K562 (cell line): ENCODE measurements around the gene CEMIP2. TPM values are rescaled to one million over a fixed set of nuclear protein-coding genes. Genes with fewer than 3 reads are reported as not detected.
A peak's percentile ranks its signal among the peaks of the same experiment; 100 is the strongest.

Experiments
- ATAC-seq: fragments of 200-7000 bp; cut with Tn5 transposase; 3 replicates; pipeline ENCODE4 v1.9.1; 2020; ENCODE audit warnings: moderate library complexity
- BruUV-seq: library from RNA; stranded (reverse); fragments of 400-500 nt; replicated peaks from 2 replicates; lab custom pipeline; 2021; lab: Mats Ljungman, UMichigan
- CTCF ChIA-PET: fragments of 300-600 bp; formaldehyde crosslinking; extraction: SDS; loops from one replicate; lab custom pipeline; 2021; ENCODE audit warnings: low intra/inter-chr PET ratio; lab: Yijun Ruan, JAX
- POLR2A ChIA-PET: fragments of 300-600, 350-650 bp; sonication (Branson Sonifier 250); formaldehyde crosslinking; extraction: SDS; loops from one replicate; lab custom pipeline; 2021; ENCODE audit warnings: antibody characterized with exemption, inconsistent platforms; lab: Yijun Ruan, JAX
- DNase-seq, 4 experiments: peaks; one replicate each; pipeline versions ENCODE4 v3.0.0 to v3.0.0-alpha.2; 2011 to 2018; ENCODE audit warnings: low spot score in 3 of 4, mixed read lengths in 3 of 4; ENCODE audit errors: extremely low read depth in 1 of 4
- FAIRE-seq: peaks from 2 replicates; lab custom pipeline; 2011; peaks lifted over from hg19 to GRCh38; lab: Jason Lieb, UNC
- H2AFZ ChIP-seq: 2 replicates; pipeline ENCODE4 v1.6.0; 2011; ENCODE audit warnings: low read depth, low read length, control low read depth, inconsistent platforms
- H3K27ac ChIP-seq: fragments of 200-600 bp; 3 replicates; pipeline ENCODE4 v1.8.0; 2011; ENCODE audit warnings: low read depth, mild to moderate bottlenecking, control low read depth, inconsistent platforms, low read length, moderate library complexity, mixed read lengths; ENCODE audit errors: extremely low read depth
- H3K27me3 ChIP-seq, 2 experiments: fragments of 300-600 bp in 1 of 2; 2 replicates in 1 of 2; 3 replicates in 1 of 2; pipeline versions ENCODE4 v1.6.0 to v1.8.0; 2011; ENCODE audit warnings: inconsistent platforms in 2 of 2, low read length in 2 of 2, mild to moderate bottlenecking in 1 of 2, mixed read lengths in 1 of 2, moderate library complexity in 1 of 2; ENCODE audit not compliant: control insufficient read depth in 2 of 2, insufficient read depth in 2 of 2
- H3K36me3 ChIP-seq: fragments of 300-600 bp; 3 replicates; pipeline ENCODE4 v1.8.0; 2011; ENCODE audit warnings: mild to moderate bottlenecking, low read length, inconsistent platforms; ENCODE audit not compliant: control insufficient read depth, insufficient read depth
- H3K4me1 ChIP-seq, 2 experiments: fragments of 200-600 bp in 1 of 2; replicated peaks in 1 of 2; 2 replicates in 1 of 2; 3 replicates in 1 of 2; pipeline versions ENCODE4 v1.5.1 to v1.8.0; 2011; ENCODE audit warnings: inconsistent platforms in 2 of 2, low read length in 2 of 2, mild to moderate bottlenecking in 1 of 2, mixed read lengths in 1 of 2, moderate library complexity in 1 of 2; ENCODE audit not compliant: control insufficient read depth in 2 of 2, insufficient read depth in 2 of 2
- H3K4me2 ChIP-seq: 2 replicates; pipeline ENCODE4 v1.6.1; 2011; ENCODE audit warnings: low read length, control low read depth, inconsistent platforms, mixed read lengths; ENCODE audit not compliant: insufficient read depth
- H3K4me3 ChIP-seq: fragments of 200-600 bp; sonication (generic), shearing (Covaris generic); 2 replicates; pipeline ENCODE4 v1.5.1; 2016; ENCODE audit warnings: control low read depth, inconsistent platforms
- H3K79me2 ChIP-seq: fragments of 200-600 bp; 3 replicates; pipeline ENCODE4 v1.8.0; 2011; ENCODE audit warnings: low read length, inconsistent platforms; ENCODE audit not compliant: control insufficient read depth, insufficient read depth
- H3K9ac ChIP-seq, 2 experiments: 2 replicates each; pipeline versions ENCODE4 v1.6.0 to v1.6.1; 2011; ENCODE audit warnings: low read depth in 2 of 2, low read length in 2 of 2, control low read depth in 1 of 2, inconsistent platforms in 1 of 2, mild to moderate bottlenecking in 1 of 2, mixed read lengths in 1 of 2; ENCODE audit not compliant: insufficient read depth in 1 of 2
- H3K9me1 ChIP-seq: one replicate; pipeline ENCODE4 v1.6.0; 2011; ENCODE audit warnings: inconsistent platforms, mild to moderate bottlenecking, low read length, moderate library complexity; ENCODE audit not compliant: control insufficient read depth, insufficient read depth
- H3K9me3 ChIP-seq: replicated peaks from 2 replicates; pipeline ENCODE4 v1.5.1; 2011; ENCODE audit warnings: low read depth, low read length, inconsistent platforms; ENCODE audit not compliant: control insufficient read depth, insufficient read depth
- H4K20me1 ChIP-seq: replicated peaks from 2 replicates; pipeline ENCODE4 v1.6.1; 2011; ENCODE audit warnings: low read length, inconsistent platforms, mixed read lengths; ENCODE audit not compliant: control insufficient read depth, insufficient read depth
- CTBP1 ChIP-seq: fragments of 450-650 bp; IDR thresholded peaks from 2 replicates; pipeline ENCODE4 v1.6.1; 2016; ENCODE audit warnings: borderline replicate concordance
- CTCF ChIP-seq, 3 experiments: IDR thresholded peaks in 2 of 3; conservative IDR thresholded peaks in 1 of 3; 2 replicates each; pipeline ENCODE4 v1.5.1; 2011 to 2012; ENCODE audit warnings: low read length in 3 of 3, mild to moderate bottlenecking in 3 of 3, control low read depth in 2 of 3, improper control_type of control experiment in 1 of 3, inconsistent platforms in 1 of 3, low read depth in 1 of 3, mixed read lengths in 1 of 3, moderate library complexity in 1 of 3; ENCODE audit not compliant: insufficient read depth in 2 of 3
- FOXK2 ChIP-seq, 2 experiments: fragments of 450-650 bp; IDR thresholded peaks in 1 of 2; conservative IDR thresholded peaks in 1 of 2; 2 replicates each; pipeline ENCODE4 v1.6.1; 2016; ENCODE audit warnings: low read depth in 2 of 2, mild to moderate bottlenecking in 1 of 2
- KLF1 ChIP-seq: fragments of 450-650 bp; IDR thresholded peaks from 2 replicates; pipeline ENCODE4 v1.6.1; 2016; ENCODE audit warnings: missing genetic modification characterization, missing compliant biosample characterization
- RAD21 ChIP-seq, 2 experiments: fragments of 250-450 bp in 1 of 2; fragments of 450-650 bp in 1 of 2; sonication (Bioruptor Pico) in 1 of 2; formaldehyde crosslinking in 1 of 2; IDR thresholded peaks in 1 of 2; conservative IDR thresholded peaks in 1 of 2; 2 replicates each; pipeline versions ENCODE4 v1.4.0 to v1.8.0; 2020 to 2022; ENCODE audit warnings: mild to moderate bottlenecking in 2 of 2, moderate library complexity in 1 of 2
- SMC3 ChIP-seq: conservative IDR thresholded peaks from 2 replicates; pipeline ENCODE4 v1.6.1; 2011; ENCODE audit warnings: low read depth, low read length, improper control_type of control experiment; ENCODE audit not compliant: insufficient read depth
- TFAP4 ChIP-seq: sonication (generic); formaldehyde crosslinking; IDR thresholded peaks from 2 replicates; pipeline ENCODE4 v1.8.0; 2022; ENCODE audit warnings: missing genetic modification reagents, mild to moderate bottlenecking, moderate library complexity, borderline replicate concordance
- ZNF511 ChIP-seq: sonication (generic); formaldehyde crosslinking; IDR thresholded peaks from 2 replicates; pipeline ENCODE4 v1.8.0; 2022; ENCODE audit warnings: mild to moderate bottlenecking, missing genetic modification reagents
- ZNF740 ChIP-seq, 3 experiments: fragments of 200-800 bp in 1 of 3; sonication (Bioruptor generic) in 1 of 3; sonication (generic) in 1 of 3; formaldehyde crosslinking in 1 of 3; IDR thresholded peaks; 2 replicates each; pipeline versions ENCODE4 v1.6.1 to v1.8.0; 2016 to 2022; ENCODE audit warnings: mild to moderate bottlenecking in 2 of 3, missing compliant biosample characterization in 2 of 3, missing genetic modification characterization in 2 of 3, missing genetic modification reagents in 1 of 3
- WGBS: fragments of 100-300 bp; shearing (Covaris generic); methylation state at CpG from one replicate; pipeline ENCODE4 v1.1.6; 2016; ENCODE audit warnings: low coverage, mixed read lengths; ENCODE audit not compliant: insufficient coverage; ENCODE audit errors: missing lambda C conversion rate; 5-methylcytosine and 5-hydroxymethylcytosine counted together
- in situ Hi-C: fragments of 300-500 bp; cut with MboI; formaldehyde crosslinking; loops from 4 replicates; pipeline ENCODE4 v1.15.0; 2018; ENCODE audit warnings: inconsistent platforms, mixed read lengths
- intact Hi-C: fragments of 100-400 bp; cut with micrococcal nuclease; formaldehyde crosslinking; loops from 2 replicates; pipeline ENCODE4 v1.14.2; 2022
- polyA plus RNA-seq, 8 experiments: library from polyadenylated mRNA; depleted of rRNA in 4 of 8; stranded (reverse) in 5 of 8; unstranded in 3 of 8; fragments of >200 nt; fragmentation: Nextera tagmentation in 2 of 8; fragmentation: Illumina TruSeq in 1 of 8; extraction: Ambion mirVana in 2 of 8; extraction: Trizol in 1 of 8; gene quantifications; 2 replicates each; pipeline versions ENCODE4 v1.2.1 to v1.2.3, GENCODE V29; 2011 to 2014; ENCODE audit warnings: inconsistent platforms in 1 of 8, missing spikeins in 1 of 8
- total RNA-seq, 7 experiments: library from RNA; depleted of rRNA in 6 of 7; stranded (reverse); fragments of >200 nt in 6 of 7; fragmentation: Illumina TruSeq in 2 of 7; extraction: Trizol in 2 of 7; gene quantifications; 2 replicates each; pipeline versions ENCODE4 v1.2.1 to v1.2.3, GENCODE V29; 2011 to 2021; ENCODE audit warnings: low replicate concordance in 1 of 7

CEMIP2 gene
- total and polyA plus RNA-seq, 9 of the 15 experiments (the other 6 are each of a cell fraction or from before 2014, with no cell fraction given): 5.4 to 29.9 (median 14.2) TPM

- FAIRE-seq: no peak
These were observed 1.2 kb upstream of the CEMIP2 start for GRCh38 chr9:71769175-71770161.

More at GRCh38 chr9:71769175-71770161, 1.2 kb upstream of the CEMIP2 start:
- WGBS: 22% methylated on average over 25 of the region's 46 CpGs
- Histone ChIP-seq H3K36me3 (no peaks in the 10 kb centered on the region), H4K20me1 (no peaks in the 10 kb centered on the region), H2AFZ (peak overlapping the region; percentile 80), H3K27me3 (peaks cover 0 to 5% of the 10 kb centered on the region in 2 experiments; a peak in 2 of 5 replicates), H3K4me1 (peaks cover 14% of the 10 kb centered on the region in 2 experiments; a peak in 4 of 5 replicates), H3K27ac (no peak overlapping the region), H3K9me3 (no peaks in the 10 kb centered on the region), H3K9me1 (no peaks in the 10 kb centered on the region), H3K9ac (peak overlapping the region in 1 of 2 experiments; percentile 70; a peak in 2 of 4 replicates), H3K4me3 (peak overlapping the region; percentile 73), H3K79me2 (peaks cover 34% of the 10 kb centered on the region), H3K4me2 (peak overlapping the region; percentile 82)
- DNase-seq: peak; percentile 37 to 75 (median 56)
- intact Hi-C loops: loop anchor here (1.0 to 10.0 kb wide), 3 partner anchors 165 to 485 kb away; no protein-coding TSS in a partner anchor
- peak; percentile 69 for ATAC-seq
- CTCF ChIA-PET: interaction anchor here (0.5 to 2.9 kb wide), 5 partner anchors 33 to 1659 kb away, joined by 3 to 25 read pairs (median 3); no protein-coding TSS in a partner anchor
- TF ChIP-seq CTBP1: peak; percentile 68; the same call in 1 of the 2 replicates
- peak in 1 of 2 experiments; percentile 13; a peak in 1 of 4 replicates for TF ChIP-seq RAD21 (CRISPR knock-in tag; conservative IDR thresholded peaks at IDR 0.05 in 1 of 2, IDR thresholded peaks at IDR 0.05 in 1 of 2)
- TF ChIP-seq SMC3: 0 out of 2 replicates have a peak, but pooled peaks have one; percentile 6
- 0 out of 2 replicates have a peak, but pooled peaks have one; percentile 45 for TF ChIP-seq ZNF740 (CRISPR knock-in tag; IDR thresholded peaks at IDR 0.05)
- TF ChIP-seq ZNF740 (tag; IDR thresholded peaks at IDR 0.05): no peak
- peak in 2 of 3 experiments; percentile 48 to 59; a peak in 5 of 6 replicates for TF ChIP-seq CTCF (IDR thresholded peaks at IDR 0.05 in 2 of 3, conservative IDR thresholded peaks at IDR 0.05 in 1 of 3; ENCODE audit: insufficient read depth in 2 of 3, low read depth in 1 of 3, low read length in 3 of 3)
- peak; percentile 31; the same call in 1 of the 2 replicates for TF ChIP-seq TFAP4
- TF ChIP-seq FOXK2 (conservative IDR thresholded peaks at IDR 0.05 in 1 of 2, IDR thresholded peaks at IDR 0.05 in 1 of 2; ENCODE audit: low read depth in 2 of 2): no peak
- TF ChIP-seq KLF1: no peak
- no peak for TF ChIP-seq ZNF511 (CRISPR knock-in tag)
- BruUV-seq: no TSS peak
- POLR2A ChIA-PET: interaction anchor here (1.3 kb wide), 1 partner anchor 10 kb away, joined by 3 read pairs; no protein-coding TSS in a partner anchor
- in situ Hi-C loops: loop anchor here (5.0 kb wide), 1 partner anchor 157 kb away; no protein-coding TSS in a partner anchor
